PC-9 (cell line): ENCODE measurements around the gene TTLL13.
A peak's percentile ranks its signal among the peaks of the same experiment; 100 is the strongest.

Experiments
- CTCF ChIP-seq: fragments of 200-600 bp; sonication (generic); conservative IDR thresholded peaks from 2 replicates; pipeline ENCODE4 v1.6.1; 2017; ENCODE audit warnings: mixed run types, antibody characterized with exemption, mild to moderate bottlenecking, moderate library complexity
- EZH2 ChIP-seq: fragments of 200-600 bp; sonication (generic); IDR thresholded peaks from 2 replicates; pipeline ENCODE4 v1.8.0; 2017; ENCODE audit warnings: antibody characterized with exemption, low read depth

- TF ChIP-seq CTCF (peak; percentile 7; the same call in 1 of the 2 replicates), EZH2 (no peak)
Measured at GRCh38 chr15:90233387-90234095, 15.8 kb upstream of the TTLL13 start, which contains the start of gene CIB1.
